ENCODE results near the gene SARNP.

DNA sequence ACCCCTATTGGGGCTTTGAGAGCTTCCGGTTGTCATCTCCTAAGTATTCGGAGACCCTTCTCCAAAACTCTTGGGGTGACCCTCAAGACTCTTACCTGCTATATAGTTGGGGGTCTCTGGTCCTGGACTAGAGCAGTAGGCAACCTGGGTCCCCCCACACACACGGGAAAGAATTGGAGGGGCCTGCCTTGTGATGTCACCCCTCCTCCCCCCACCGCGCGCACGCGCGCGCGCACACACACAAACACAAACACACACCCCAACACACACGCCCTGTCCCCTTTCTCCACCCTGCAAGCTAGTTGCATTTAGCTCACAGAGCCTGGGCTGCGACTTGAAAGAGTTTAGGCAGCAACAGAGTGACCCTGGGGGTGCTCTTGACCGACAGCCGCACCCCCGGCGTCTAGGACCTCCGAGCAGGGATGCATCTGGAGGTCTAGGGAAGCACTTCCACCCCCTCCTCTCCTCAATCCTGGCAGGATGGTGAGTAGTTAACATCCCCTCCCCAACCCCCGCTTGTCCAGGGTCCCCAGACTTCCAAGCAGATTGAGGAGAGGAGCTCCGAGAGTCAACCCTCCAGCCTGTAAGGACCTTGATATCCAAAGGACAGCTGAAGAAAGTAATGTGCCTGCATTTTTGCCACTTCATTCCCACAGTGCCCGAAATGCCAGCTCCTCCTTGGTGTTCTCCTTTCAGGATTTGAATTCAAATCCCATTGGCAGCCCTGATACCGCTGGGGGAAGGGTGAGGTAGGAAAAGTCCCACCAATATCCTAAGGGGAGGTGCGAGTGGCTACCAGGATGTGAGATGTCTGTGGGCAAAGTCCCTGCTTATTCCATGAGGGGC, 13.3 kb upstream of the SARNP start:
- TF ChIP-seq, protein P1, sequence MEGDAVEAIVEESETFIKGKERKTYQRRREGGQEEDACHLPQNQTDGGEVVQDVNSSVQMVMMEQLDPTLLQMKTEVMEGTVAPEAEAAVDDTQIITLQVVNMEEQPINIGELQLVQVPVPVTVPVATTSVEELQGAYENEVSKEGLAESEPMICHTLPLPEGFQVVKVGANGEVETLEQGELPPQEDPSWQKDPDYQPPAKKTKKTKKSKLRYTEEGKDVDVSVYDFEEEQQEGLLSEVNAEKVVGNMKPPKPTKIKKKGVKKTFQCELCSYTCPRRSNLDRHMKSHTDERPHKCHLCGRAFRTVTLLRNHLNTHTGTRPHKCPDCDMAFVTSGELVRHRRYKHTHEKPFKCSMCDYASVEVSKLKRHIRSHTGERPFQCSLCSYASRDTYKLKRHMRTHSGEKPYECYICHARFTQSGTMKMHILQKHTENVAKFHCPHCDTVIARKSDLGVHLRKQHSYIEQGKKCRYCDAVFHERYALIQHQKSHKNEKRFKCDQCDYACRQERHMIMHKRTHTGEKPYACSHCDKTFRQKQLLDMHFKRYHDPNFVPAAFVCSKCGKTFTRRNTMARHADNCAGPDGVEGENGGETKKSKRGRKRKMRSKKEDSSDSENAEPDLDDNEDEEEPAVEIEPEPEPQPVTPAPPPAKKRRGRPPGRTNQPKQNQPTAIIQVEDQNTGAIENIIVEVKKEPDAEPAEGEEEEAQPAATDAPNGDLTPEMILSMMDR (conservative IDR thresholded peaks at IDR 0.05 in 1 of 2, IDR thresholded peaks at IDR 0.05 in 1 of 2; ENCODE audit: low read depth in 1 of 2, low read length in 2 of 2) = no peak
- no peak for TF ChIP-seq EZH2 (IDR thresholded peaks at IDR 0.05; ENCODE audit: low read length, missing control alignments)
